PFSK-1 (cell line): ENCODE results near the gene ANO4.

ENCODE experiments used
- FOXP2 ChIP-seq: optimal IDR thresholded peaks from 2 replicates; pipeline ENCODE3; 2011; ENCODE audit warnings: borderline replicate concordance, control low read depth, inconsistent platforms; ENCODE audit not compliant: insufficient read depth; ENCODE audit errors: extremely low read length, extremely low read depth
- POLR2AphosphoS5 ChIP-seq: IDR thresholded peaks from 2 replicates; pipeline ENCODE4 v1.6.1; 2012; ENCODE audit warnings: low read depth, mild to moderate bottlenecking, control low read depth, low read length, moderate library complexity
- REST ChIP-seq, 2 experiments: IDR thresholded peaks; 2 replicates each; pipeline versions ENCODE4 v1.6.1 to v1.8.0; 2011 to 2012; ENCODE audit warnings: low read depth in 2 of 2, low read length in 2 of 2, control low read depth in 1 of 2, inconsistent platforms in 1 of 2, mild to moderate bottlenecking in 1 of 2, moderate library complexity in 1 of 2; ENCODE audit not compliant: insufficient read depth in 1 of 2
- SIN3A ChIP-seq: IDR thresholded peaks from 2 replicates; pipeline ENCODE4 v1.6.1; 2012; ENCODE audit warnings: mild to moderate bottlenecking, low read length, moderate library complexity, borderline replicate concordance; ENCODE audit not compliant: insufficient read depth
- TAF1 ChIP-seq: IDR thresholded peaks from 2 replicates; pipeline ENCODE4 v1.6.1; 2012; ENCODE audit warnings: low read length, control low read depth, borderline replicate concordance; ENCODE audit not compliant: insufficient read depth

ANO4 gene

DNA sequence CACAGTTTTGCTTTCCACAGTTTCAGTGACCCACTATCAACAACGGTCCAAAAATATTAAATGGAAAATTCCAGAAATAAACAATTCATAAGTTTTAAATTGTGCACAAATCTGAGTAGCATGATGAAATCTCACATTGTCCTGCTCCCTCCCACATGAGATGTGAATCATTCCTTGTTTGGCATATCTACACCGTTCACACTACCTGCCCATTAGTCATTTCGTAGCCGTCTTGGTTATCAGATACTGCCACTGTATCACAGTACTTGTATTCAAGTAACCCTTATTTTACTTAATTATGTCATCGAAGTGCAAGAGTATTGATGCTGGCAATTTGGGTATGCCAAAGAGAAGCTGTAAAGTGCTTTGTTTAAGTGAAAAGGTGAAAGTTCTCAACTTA, 270.1 kb downstream of the ANO4 start:
- TF ChIP-seq REST (IDR thresholded peaks at IDR 0.05; ENCODE audit: insufficient read depth in 1 of 2, low read depth in 2 of 2, low read length in 2 of 2), result no peak
- no peak for TF ChIP-seq FOXP2

DNA sequence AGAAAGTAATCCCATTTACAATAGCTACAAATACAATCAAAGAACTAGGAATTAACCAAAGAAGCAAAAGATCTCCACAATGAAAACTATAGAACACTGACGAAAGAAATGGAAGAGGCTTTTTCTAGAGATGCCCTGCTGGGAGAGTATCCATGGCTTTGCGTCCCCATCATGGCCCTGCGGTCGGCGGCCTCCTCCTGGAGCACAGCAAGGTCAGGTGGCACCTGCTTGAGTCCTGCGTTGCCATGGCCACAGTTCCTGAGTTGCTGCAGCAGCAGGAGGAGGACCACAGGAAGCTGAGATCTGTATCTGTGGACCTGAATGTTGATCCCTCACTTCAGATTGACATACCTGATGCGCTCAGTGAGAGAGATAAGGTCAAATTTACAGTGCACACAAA, 271.9 kb downstream of the ANO4 start:
- no peak for TF ChIP-seq REST (IDR thresholded peaks at IDR 0.05; ENCODE audit: insufficient read depth in 1 of 2, low read depth in 2 of 2, low read length in 2 of 2)
- no peak for TF ChIP-seq SIN3A
- no peak for TF ChIP-seq POLR2AphosphoS5
- TF ChIP-seq FOXP2, result no peak
- TF ChIP-seq TAF1, result no peak

- TF ChIP-seq REST (IDR thresholded peaks at IDR 0.05; ENCODE audit: insufficient read depth in 1 of 2, low read depth in 2 of 2, low read length in 2 of 2), result no peak
- TF ChIP-seq FOXP2, result no peak
- TF ChIP-seq POLR2AphosphoS5, result no peak
- TF ChIP-seq TAF1, result no peak
- no peak for TF ChIP-seq SIN3A
Measured at GRCh38 chr12:101068402-101068801, 273.8 kb downstream of the ANO4 start.

- TF ChIP-seq TAF1 (no peak), REST (IDR thresholded peaks at IDR 0.05; ENCODE audit: insufficient read depth in 1 of 2, low read depth in 2 of 2, low read length in 2 of 2) (no peak), FOXP2 (no peak), SIN3A (no peak), POLR2AphosphoS5 (no peak)
Measured at GRCh38 chr12:101068836-101069235, 274.3 kb downstream of the ANO4 start.

DNA sequence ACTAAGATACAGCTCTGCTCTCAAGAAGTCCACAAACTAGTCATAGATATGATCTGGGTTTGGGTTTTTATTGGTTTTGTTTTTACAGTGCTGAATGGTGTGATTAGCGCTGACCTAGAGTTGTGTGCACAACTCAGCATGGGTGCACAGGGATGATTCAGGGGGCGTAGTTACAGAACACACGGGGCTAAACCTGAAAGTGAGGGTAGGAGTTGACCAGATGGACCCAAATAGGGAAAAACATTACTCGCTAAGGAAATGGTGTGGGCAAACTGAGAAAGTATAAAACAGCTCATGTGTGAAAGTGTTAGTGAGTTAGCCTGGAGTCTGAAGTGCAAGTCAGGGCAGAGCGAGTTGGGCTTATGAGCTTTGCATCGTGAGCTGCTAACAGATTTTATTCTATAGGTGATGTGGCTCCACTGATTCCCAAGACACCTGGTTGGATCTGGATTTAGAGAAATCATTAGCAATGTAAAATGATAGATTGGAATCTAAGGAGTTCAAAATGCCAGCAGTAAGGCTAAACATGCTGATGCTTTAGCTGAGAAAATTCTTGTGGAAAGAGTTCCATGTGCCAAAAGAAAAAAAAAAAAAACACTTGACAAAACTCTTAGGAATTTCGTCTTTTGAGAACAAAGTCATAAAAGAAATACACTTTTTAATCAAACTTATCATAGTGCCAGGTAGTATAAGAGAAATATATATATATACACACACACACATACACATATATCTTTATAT, 280.5 kb downstream of the ANO4 start:
- TF ChIP-seq FOXP2 (no peak), POLR2AphosphoS5 (no peak), SIN3A (no peak), REST (IDR thresholded peaks at IDR 0.05; ENCODE audit: insufficient read depth in 1 of 2, low read depth in 2 of 2, low read length in 2 of 2) (no peak), TAF1 (no peak)
